Measurements from ENCODE around the gene SLC22A7. TPM values are rescaled to one million over a fixed set of nuclear protein-coding genes. Genes with fewer than 3 reads are reported as not detected.
"Not testable (repeated sequence)": the region's sequence is repeated elsewhere in the genome, so short reads cannot be mapped to it uniquely, and the experiment has no call there.

SLC22A7 gene
- total RNA-seq, 1 experiment from 2014 or later: not detected

GRCh38 chr6:43299338-43300293 lies 1.6 kb downstream of the SLC22A7 start:
- DNase-seq (ENCODE audit: low read depth): no peak

GRCh38 chr6:43301081-43301870 lies 3.2 kb downstream of the SLC22A7 start:
- DNase-seq (ENCODE audit: low read depth): no peak

GRCh38 chr6:43302126-43302525 lies 4.1 kb downstream of the SLC22A7 start:
- no peak for DNase-seq (ENCODE audit: low read depth)

- DNase-seq (ENCODE audit: low read depth): not testable (repeated sequence)
These were observed 4.9 kb downstream of the SLC22A7 start for GRCh38 chr6:43303006-43303405.

- no peak for DNase-seq (ENCODE audit: low read depth)
These were observed 5.8 kb downstream of the SLC22A7 start for GRCh38 chr6:43303751-43304331.

- no peak for DNase-seq (ENCODE audit: low read depth)
These were observed 6.3 kb downstream of the SLC22A7 start for GRCh38 chr6:43304361-43304760.

GRCh38 chr6:43304882-43305281 lies 6.8 kb downstream of the SLC22A7 start:
- no peak for DNase-seq (ENCODE audit: low read depth)

GRCh38 chr6:43306086-43306485 lies 8.0 kb downstream of the SLC22A7 start:
- DNase-seq (ENCODE audit: low read depth): no peak

- no peak for DNase-seq (ENCODE audit: low read depth)
These were observed 9.5 kb downstream of the SLC22A7 start for GRCh38 chr6:43307451-43308100.

GRCh38 chr6:43308101-43308989 lies 10.3 kb downstream of the SLC22A7 start, which contains the start of gene CRIP3:
Gene CRIP3 (minus strand): TSS chr6:43308826. CDS start chr6:43308792, 34 bp downstream.
- no peak for DNase-seq (ENCODE audit: low read depth)

GRCh38 chr6:43308990-43309477 lies 11.0 kb downstream of the SLC22A7 start:
- DNase-seq (ENCODE audit: low read depth): no peak

- DNase-seq (ENCODE audit: low read depth): no peak
These were observed 12.1 kb downstream of the SLC22A7 start for GRCh38 chr6:43310134-43310533.

- no peak for DNase-seq (ENCODE audit: low read depth)
These were observed 12.6 kb downstream of the SLC22A7 start for GRCh38 chr6:43310624-43311023.

- DNase-seq (ENCODE audit: low read depth): no peak
These were observed 13.6 kb downstream of the SLC22A7 start for GRCh38 chr6:43311666-43312065.

GRCh38 chr6:43313813-43314212 lies 15.8 kb downstream of the SLC22A7 start:
- no peak for DNase-seq (ENCODE audit: low read depth)

GRCh38 chr6:43318011-43318410 lies 20.0 kb downstream of the SLC22A7 start:
- no peak for DNase-seq (ENCODE audit: low read depth)

- no peak for DNase-seq (ENCODE audit: low read depth)
These were observed 27.8 kb downstream of the SLC22A7 start for GRCh38 chr6:43325876-43326275.

GRCh38 chr6:43328528-43328927 lies 30.5 kb downstream of the SLC22A7 start:
- DNase-seq (ENCODE audit: low read depth): no peak

GRCh38 chr6:43331470-43331869 lies 33.4 kb downstream of the SLC22A7 start:
- no peak for DNase-seq (ENCODE audit: low read depth)

- no peak for DNase-seq (ENCODE audit: low read depth)
These were observed 33.8 kb downstream of the SLC22A7 start for GRCh38 chr6:43331891-43332290.
